ENCODE results near the gene DNAJC5G. TPM values are rescaled to one million over a fixed set of nuclear protein-coding genes. Genes with fewer than 3 reads are reported as not detected.

Gene DNAJC5G
- total and polyA plus RNA-seq, 2 experiments from 2014 or later = 4.4 to 14.1 TPM

DNA sequence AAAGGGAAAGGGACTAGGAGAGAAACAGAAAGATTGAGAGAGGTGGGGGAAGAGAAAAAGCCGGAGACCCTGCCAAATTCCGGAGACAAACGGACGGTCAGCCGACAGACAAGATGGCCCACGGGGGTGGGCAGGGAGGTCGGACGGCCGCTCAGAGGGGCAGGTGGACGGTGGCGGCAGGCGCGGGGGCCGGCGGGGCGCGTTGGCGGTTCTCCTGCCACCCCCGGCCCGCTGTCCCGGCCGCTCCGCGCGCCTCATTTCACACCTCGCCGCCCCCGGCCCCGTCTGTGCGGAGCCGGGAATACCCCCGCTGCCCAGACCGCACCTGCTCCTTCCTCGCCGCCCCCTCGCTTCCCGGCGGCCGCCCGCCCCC lies 13.3 kb upstream of the DNAJC5G start:
- Histone ChIP-seq H3K36me3 (peaks cover 9% of the 10 kb centered on the region), H3K27me3 (peaks cover 4% of the 10 kb centered on the region), H3K9me3 (ENCODE audit: low read depth) (no peaks in the 10 kb centered on the region), H3K4me3 (peak overlapping the region; percentile 92), H3K4me1 (ENCODE audit: low read depth) (peaks cover 23% of the 10 kb centered on the region), H3K27ac (no peak overlapping the region)
- TF ChIP-seq CTCF (IDR thresholded peaks at IDR 0.05; ENCODE audit: low read depth, low read length) = no peak
- no peak for DNase-seq (ENCODE audit: low read depth in 1 of 2, low spot score in 1 of 2)

- H3K9me3 ChIP-seq (ENCODE audit: low read depth) = no peaks in the 10 kb centered on the region
- H3K27me3 ChIP-seq = peaks cover 4% of the 10 kb centered on the region
- no peak for TF ChIP-seq CTCF (IDR thresholded peaks at IDR 0.05; ENCODE audit: low read depth, low read length)
- peak within 1 kb of the TSS; percentile 8 for H3K27ac ChIP-seq
- DNase-seq (ENCODE audit: low read depth in 1 of 2, low spot score in 1 of 2) = peak; percentile 38 to 89
- H3K4me3 ChIP-seq = peak within 1 kb of the TSS; percentile 92
- peaks cover 23% of the 10 kb centered on the region for H3K4me1 ChIP-seq (ENCODE audit: low read depth)
- H3K36me3 ChIP-seq = peaks cover 1% of the 10 kb centered on the region
These were observed 12.6 kb upstream of the DNAJC5G start, which contains the start of gene SLC30A3 for GRCh38 chr2:27262379-27263286. Gene SLC30A3, minus strand, starts transcription at chr2:27263047. Its CDS starts 141 bp downstream, at chr2:27262906.

- H3K4me1 ChIP-seq (ENCODE audit: low read depth) = peaks cover 23% of the 10 kb centered on the region
- no peaks in the 10 kb centered on the region for H3K36me3 ChIP-seq
- peak overlapping the region; percentile 92 for H3K4me3 ChIP-seq
- H3K27me3 ChIP-seq = peaks cover 4% of the 10 kb centered on the region
- TF ChIP-seq CTCF (IDR thresholded peaks at IDR 0.05; ENCODE audit: low read depth, low read length) = no peak
- peak overlapping the region; percentile 8 for H3K27ac ChIP-seq
- DNase-seq (ENCODE audit: low read depth in 1 of 2, low spot score in 1 of 2) = peak in 1 of 2 donors; percentile 38
- no peaks in the 10 kb centered on the region for H3K9me3 ChIP-seq (ENCODE audit: low read depth)
These were observed 11.7 kb upstream of the DNAJC5G start for GRCh38 chr2:27263287-27264252.

DNA sequence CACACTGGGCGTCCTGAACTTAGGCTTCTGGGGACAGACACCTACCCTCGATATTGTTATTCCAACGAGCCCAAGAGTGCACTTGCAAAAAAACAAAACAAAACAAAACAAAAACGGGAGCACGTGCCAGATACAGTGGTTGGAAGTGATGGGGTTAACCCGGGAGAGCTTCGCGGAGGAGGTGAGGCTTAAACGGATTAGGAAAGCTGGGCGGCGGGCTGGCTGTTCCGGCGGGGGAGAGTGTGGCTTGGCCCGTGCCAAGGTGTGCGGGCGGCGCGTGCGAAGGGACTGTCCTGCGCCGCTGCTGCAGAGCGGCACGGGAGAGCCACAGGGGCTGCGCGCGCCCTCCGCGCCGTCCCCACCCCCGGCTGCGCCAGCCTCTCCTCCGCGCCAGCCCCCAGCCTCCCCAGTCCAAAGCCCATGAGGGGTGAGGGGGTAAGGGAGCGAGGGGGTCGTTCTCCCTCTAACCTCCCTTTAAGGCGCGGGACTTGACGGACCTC lies 10.9 kb upstream of the DNAJC5G start:
- H3K9me3 ChIP-seq (ENCODE audit: low read depth) = no peaks in the 10 kb centered on the region
- peak overlapping the region; percentile 7 for H3K27ac ChIP-seq
- no peak for TF ChIP-seq CTCF (IDR thresholded peaks at IDR 0.05; ENCODE audit: low read depth, low read length)
- no peaks in the 10 kb centered on the region for H3K36me3 ChIP-seq
- DNase-seq (ENCODE audit: low read depth in 1 of 2, low spot score in 1 of 2) = peak in 1 of 2 donors; percentile 42
- peaks cover 4% of the 10 kb centered on the region for H3K27me3 ChIP-seq
- H3K4me1 ChIP-seq (ENCODE audit: low read depth) = peaks cover 26% of the 10 kb centered on the region
- H3K4me3 ChIP-seq = peak overlapping the region; percentile 92
